GM21360 (cell line): Measurements from ENCODE around the gene HEBP2.

Source experiments
- ATAC-seq: cut with Tn5 transposase; IDR thresholded peaks from one replicate; pipeline ENCODE4 v1.9.1; 2021; ENCODE audit warnings: mild to moderate bottlenecking, moderate library complexity; ENCODE audit not compliant: unreplicated experiment

HEBP2 gene

DNA sequence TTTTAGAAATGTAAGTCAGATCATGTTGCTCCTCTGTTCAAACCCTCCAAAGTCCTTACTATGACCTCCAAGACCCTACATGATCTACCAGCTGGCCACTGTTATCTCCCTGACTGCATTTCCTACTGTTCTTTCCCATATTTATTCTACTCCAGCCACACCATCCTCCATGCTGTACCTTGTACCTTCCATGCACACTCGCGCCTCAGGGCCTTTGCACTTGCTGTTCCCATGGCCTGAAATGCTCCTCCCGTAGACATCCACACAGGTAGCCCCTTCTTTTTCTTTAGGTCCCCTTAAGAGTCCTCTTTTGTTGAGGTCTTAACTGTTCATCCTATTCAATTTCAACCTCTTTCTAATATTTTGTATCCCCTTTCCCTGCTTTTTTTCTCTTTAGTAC lies 47.0 kb downstream of the HEBP2 start:
- no peak for ATAC-seq

- ATAC-seq = peak; percentile 56
Observed at GRCh38 chr6:138454981-138455706, 51.1 kb downstream of the HEBP2 start.

GRCh38 chr6:138455746-138456400 lies 51.9 kb downstream of the HEBP2 start:
- ATAC-seq = peak; percentile 82

DNA sequence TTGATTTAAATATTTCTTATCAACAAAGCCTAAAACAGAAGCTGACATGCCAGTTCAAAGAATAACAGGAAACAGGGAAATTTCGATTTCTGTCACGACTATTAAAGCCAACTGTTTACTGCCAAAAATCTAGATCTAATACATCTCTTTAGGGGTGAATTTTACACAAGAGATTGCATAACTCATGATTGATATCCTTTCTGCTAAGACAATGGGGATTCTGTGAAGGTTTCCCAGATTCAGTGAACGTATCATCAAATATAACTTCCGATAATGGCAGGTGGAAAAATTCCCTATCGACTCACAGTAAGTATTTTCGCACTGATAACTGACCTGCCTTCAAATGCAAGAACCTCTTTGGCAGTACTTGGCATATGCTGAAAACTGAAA lies 52.4 kb downstream of the HEBP2 start:
- no peak for ATAC-seq

GRCh38 chr6:138461647-138462046 lies 57.6 kb downstream of the HEBP2 start:
- no peak for ATAC-seq

GRCh38 chr6:138464085-138464484 lies 60.1 kb downstream of the HEBP2 start:
- ATAC-seq = no peak

DNA sequence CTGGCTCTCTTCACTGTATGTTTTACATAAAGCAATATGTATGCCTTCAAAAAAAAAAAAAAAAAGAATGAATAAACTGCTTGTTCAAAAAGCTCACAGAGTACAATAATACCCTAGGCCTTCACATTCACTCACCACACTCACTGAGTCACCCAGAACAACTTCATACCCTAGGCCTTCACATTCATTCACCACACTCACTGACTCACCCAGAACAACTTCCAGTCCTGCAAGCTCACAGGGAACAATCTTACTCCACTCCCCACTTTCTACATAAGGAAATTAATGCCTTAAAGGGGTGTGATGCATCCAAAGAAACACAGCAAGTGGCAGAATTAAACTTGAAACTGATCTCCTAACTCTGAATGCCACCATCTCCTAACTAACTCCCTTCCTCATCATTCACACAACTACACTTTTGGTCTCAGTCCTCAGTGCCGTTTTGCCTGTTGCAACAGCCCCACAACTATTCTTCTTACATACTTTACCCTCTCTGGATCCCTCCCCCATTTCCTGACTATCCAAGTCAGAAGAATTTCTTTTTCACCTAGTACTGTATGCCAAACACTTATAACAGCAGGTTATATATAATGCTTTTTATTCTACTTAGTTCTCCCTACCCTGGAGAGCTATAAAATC lies 61.1 kb downstream of the HEBP2 start:
- ATAC-seq = no peak

GRCh38 chr6:138467901-138468300 lies 63.9 kb downstream of the HEBP2 start:
- no peak for ATAC-seq

DNA sequence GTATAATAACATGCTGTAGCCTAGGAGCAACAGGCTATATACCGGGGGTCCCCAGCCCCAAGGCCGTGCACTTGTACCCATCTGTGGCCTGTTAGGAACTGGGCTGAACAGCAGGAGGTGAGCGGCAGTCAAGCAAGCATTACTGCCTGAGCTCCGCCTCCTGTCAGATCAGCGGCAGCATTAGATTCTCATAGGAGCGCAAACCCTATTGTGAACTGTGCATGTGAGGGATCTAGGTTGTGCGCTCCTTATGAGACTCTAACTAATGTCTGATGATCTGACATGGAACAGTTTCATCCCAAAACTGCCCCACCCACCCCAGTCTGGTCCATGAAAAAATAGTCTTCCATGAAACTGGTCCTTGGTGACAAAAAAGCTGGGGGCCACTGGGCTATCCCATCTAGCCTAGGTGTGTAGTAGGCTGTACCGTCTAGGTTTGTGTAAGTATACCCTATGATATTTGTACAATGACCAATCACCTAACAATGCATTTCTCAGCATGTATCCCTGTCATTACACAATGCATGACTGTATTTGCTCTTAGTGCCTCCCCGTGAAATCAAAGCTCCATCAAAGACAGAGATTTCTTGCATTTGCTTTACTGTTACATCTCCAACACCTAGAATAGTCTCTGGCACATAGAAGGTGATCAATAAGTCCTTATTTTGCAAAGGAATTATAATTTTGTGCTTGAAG lies 64.4 kb downstream of the HEBP2 start:
- ATAC-seq = no peak
